Measurements from ENCODE around the gene SNX9.
"Not testable (repeated sequence)": the region's sequence is repeated elsewhere in the genome, so short reads cannot be mapped to it uniquely, and the experiment has no call there.

The SNX9 gene

DNA sequence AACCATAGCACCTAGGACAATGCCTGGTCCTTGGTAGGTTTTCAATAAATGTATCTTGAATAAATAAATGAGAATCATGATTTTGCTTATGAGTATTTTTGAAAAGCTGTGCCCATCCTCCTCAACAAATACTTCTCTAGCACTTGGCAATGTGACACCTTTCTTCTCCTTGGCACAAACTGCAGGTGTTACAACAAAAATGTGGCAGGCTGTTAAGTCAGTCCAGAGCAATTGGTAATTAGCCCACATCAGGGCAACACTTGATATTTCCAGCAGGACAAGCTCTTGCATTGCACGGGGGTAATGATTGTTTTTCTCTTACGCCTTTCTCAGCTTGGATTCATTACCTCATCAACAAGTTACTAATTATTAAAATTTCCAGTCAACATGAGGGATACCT, 31.6 kb upstream of the SNX9 start (continued):
- no peak for TF ChIP-seq ZNF585B (tag by site-specific recombination; IDR thresholded peaks at IDR 0.05)
- TF ChIP-seq, protein P1, sequence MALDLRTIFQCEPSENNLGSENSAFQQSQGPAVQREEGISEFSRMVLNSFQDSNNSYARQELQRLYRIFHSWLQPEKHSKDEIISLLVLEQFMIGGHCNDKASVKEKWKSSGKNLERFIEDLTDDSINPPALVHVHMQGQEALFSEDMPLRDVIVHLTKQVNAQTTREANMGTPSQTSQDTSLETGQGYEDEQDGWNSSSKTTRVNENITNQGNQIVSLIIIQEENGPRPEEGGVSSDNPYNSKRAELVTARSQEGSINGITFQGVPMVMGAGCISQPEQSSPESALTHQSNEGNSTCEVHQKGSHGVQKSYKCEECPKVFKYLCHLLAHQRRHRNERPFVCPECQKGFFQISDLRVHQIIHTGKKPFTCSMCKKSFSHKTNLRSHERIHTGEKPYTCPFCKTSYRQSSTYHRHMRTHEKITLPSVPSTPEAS (tag by site-specific recombination; IDR thresholded peaks at IDR 0.05), result no peak
- no peak for TF ChIP-seq KLF16 (tag by site-specific recombination; IDR thresholded peaks at IDR 0.05)
- TF ChIP-seq ZNF596 (tag by site-specific recombination; IDR thresholded peaks at IDR 0.05), result no peak
- TF ChIP-seq, protein P2, sequence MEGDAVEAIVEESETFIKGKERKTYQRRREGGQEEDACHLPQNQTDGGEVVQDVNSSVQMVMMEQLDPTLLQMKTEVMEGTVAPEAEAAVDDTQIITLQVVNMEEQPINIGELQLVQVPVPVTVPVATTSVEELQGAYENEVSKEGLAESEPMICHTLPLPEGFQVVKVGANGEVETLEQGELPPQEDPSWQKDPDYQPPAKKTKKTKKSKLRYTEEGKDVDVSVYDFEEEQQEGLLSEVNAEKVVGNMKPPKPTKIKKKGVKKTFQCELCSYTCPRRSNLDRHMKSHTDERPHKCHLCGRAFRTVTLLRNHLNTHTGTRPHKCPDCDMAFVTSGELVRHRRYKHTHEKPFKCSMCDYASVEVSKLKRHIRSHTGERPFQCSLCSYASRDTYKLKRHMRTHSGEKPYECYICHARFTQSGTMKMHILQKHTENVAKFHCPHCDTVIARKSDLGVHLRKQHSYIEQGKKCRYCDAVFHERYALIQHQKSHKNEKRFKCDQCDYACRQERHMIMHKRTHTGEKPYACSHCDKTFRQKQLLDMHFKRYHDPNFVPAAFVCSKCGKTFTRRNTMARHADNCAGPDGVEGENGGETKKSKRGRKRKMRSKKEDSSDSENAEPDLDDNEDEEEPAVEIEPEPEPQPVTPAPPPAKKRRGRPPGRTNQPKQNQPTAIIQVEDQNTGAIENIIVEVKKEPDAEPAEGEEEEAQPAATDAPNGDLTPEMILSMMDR (tag by site-specific recombination; IDR thresholded peaks at IDR 0.05), result no peak
- no peak for TF ChIP-seq KLF10 (tag by site-specific recombination; IDR thresholded peaks at IDR 0.05)
- no peak for TF ChIP-seq KLF7 (tag by site-specific recombination; IDR thresholded peaks at IDR 0.05; ENCODE audit: borderline replicate concordance)
- no peak for TF ChIP-seq ZNF23 (tag by site-specific recombination; IDR thresholded peaks at IDR 0.05; ENCODE audit: borderline replicate concordance)

DNA sequence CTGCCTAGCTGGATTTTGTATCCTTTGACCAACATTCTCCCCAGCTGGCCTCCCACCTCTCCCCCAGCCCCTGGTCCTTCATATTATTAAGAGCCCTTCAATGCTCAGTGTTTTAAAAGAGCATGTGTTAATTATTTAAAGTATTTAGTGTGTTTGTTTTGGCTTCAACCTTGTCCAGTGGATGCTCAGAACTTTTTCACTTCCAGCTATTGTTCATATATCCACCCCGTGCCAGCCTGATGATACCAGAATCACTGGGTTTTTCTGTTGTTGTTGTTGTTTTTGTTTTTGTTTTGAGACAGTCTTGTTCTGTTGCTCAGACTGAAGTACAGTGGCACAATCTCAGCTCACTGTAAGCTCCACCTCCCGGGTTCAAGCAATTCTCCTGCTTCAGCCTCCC, 30.4 kb upstream of the SNX9 start:
- CTCF ChIA-PET, result interaction anchor here (1.3 kb wide), 1 partner anchor 36 kb away, joined by 6 read pairs; no protein-coding TSS in a partner anchor
- H3K36me3 ChIP-seq (ENCODE audit: control insufficient read depth in 2 of 2, insufficient read depth in 1 of 2, low read length in 2 of 2), result no peaks in the 10 kb centered on the region
- no peak overlapping the region for H3K4me3 ChIP-seq (ENCODE audit: low read depth, low read length)
- no peak for TF ChIP-seq IKZF3 (tag by site-specific recombination; IDR thresholded peaks at IDR 0.05)
- TF ChIP-seq ZSCAN23 (tag by site-specific recombination; IDR thresholded peaks at IDR 0.05), result no peak
- no peak for TF ChIP-seq ZNF324 (tag by site-specific recombination; IDR thresholded peaks at IDR 0.05)
- no peak for TF ChIP-seq ZNF423 (tag by site-specific recombination; IDR thresholded peaks at IDR 0.05)
- POLR2A ChIA-PET, result no interaction called here
- no peaks in the 10 kb centered on the region for H3K9me3 ChIP-seq (ENCODE audit: control insufficient read depth, insufficient read depth, low read depth, low read length)
- no peak overlapping the region for H3K27ac ChIP-seq (ENCODE audit: extremely low read depth, low read depth, low read length)
- no peaks in the 10 kb centered on the region for H3K4me1 ChIP-seq (ENCODE audit: control insufficient read depth, insufficient read depth, low read length)

DNA sequence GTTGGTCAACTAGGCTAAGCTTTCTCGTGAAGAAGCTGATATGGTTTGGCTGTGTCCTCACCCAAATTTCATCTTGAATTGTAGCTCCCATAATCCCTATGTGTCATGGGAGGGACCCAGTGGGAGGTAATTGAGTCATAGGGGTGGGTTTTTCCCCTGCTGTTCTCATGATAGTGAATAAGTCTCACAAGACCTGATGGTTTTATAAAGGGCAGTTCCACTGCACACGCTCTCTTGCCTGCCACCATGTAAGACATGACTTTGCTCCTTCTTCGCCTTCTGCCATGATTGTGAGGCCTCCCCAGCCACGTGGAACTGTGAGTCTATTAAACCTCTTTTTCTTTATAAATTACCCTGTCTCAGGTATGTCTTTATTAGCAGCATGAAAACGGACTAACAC, 29.0 kb upstream of the SNX9 start:
- H3K4me3 ChIP-seq (ENCODE audit: low read depth, low read length); POLR2A ChIA-PET; H3K9me3 ChIP-seq (ENCODE audit: control insufficient read depth, insufficient read depth, low read depth, low read length); H3K36me3 ChIP-seq (ENCODE audit: control insufficient read depth in 2 of 2, insufficient read depth in 1 of 2, low read length in 2 of 2); H3K4me1 ChIP-seq (ENCODE audit: control insufficient read depth, insufficient read depth, low read length); H3K27ac ChIP-seq (ENCODE audit: extremely low read depth, low read depth, low read length): not testable (repeated sequence)
- CTCF ChIA-PET, result interaction anchor here (0.5 to 1.3 kb wide), 3 partner anchors 28 to 37 kb away, joined by 3 to 6 read pairs (median 4); no protein-coding TSS in a partner anchor

DNA sequence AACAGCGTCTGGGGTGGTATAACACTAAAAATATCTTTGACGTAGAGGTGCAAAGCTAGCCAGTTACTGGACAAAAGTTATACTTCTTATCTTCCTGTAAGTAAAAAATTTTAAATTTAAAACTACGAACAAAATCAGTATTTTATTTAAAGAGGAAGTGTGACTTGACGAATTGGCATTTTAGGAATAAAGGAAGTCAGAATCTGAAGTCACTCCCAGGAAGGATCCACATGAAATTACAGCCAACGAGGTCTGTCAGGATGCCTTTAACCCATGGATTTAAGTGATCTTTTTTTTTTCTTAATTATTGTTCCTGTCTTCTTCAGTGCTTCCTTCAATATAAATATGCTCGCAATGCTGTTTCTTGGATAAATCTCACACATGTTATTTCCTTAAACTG, 27.2 kb upstream of the SNX9 start:
- Histone ChIP-seq H3K4me3 (ENCODE audit: low read depth, low read length) (no peak overlapping the region), H3K36me3 (ENCODE audit: control insufficient read depth in 2 of 2, insufficient read depth in 1 of 2, low read length in 2 of 2) (no peaks in the 10 kb centered on the region), H3K27ac (ENCODE audit: extremely low read depth, low read depth, low read length) (no peak overlapping the region), H3K4me1 (ENCODE audit: control insufficient read depth, insufficient read depth, low read length) (no peaks in the 10 kb centered on the region), H3K9me3 (ENCODE audit: control insufficient read depth, insufficient read depth, low read depth, low read length) (no peaks in the 10 kb centered on the region)
- ChIA-PET CTCF (no interaction called here), POLR2A (interaction anchor here (0.6 kb wide), 1 partner anchor 77 kb away, joined by 3 read pairs; no protein-coding TSS in a partner anchor)
- no peak for TF ChIP-seq SCRT1 (tag by site-specific recombination; IDR thresholded peaks at IDR 0.05; ENCODE audit: borderline replicate concordance)
- no peak for TF ChIP-seq ZFP37 (tag by site-specific recombination; IDR thresholded peaks at IDR 0.05)
- no peak for TF ChIP-seq ZNF658 (tag by site-specific recombination; IDR thresholded peaks at IDR 0.05)
- no peak for TF ChIP-seq GFI1B (tag by site-specific recombination; IDR thresholded peaks at IDR 0.05)
- no peak for TF ChIP-seq ZNF23 (tag by site-specific recombination; IDR thresholded peaks at IDR 0.05; ENCODE audit: borderline replicate concordance)
- TF ChIP-seq, protein P3, sequence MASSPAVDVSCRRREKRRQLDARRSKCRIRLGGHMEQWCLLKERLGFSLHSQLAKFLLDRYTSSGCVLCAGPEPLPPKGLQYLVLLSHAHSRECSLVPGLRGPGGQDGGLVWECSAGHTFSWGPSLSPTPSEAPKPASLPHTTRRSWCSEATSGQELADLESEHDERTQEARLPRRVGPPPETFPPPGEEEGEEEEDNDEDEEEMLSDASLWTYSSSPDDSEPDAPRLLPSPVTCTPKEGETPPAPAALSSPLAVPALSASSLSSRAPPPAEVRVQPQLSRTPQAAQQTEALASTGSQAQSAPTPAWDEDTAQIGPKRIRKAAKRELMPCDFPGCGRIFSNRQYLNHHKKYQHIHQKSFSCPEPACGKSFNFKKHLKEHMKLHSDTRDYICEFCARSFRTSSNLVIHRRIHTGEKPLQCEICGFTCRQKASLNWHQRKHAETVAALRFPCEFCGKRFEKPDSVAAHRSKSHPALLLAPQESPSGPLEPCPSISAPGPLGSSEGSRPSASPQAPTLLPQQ (tag by site-specific recombination; IDR thresholded peaks at IDR 0.05), result no peak
- TF ChIP-seq, protein P4, sequence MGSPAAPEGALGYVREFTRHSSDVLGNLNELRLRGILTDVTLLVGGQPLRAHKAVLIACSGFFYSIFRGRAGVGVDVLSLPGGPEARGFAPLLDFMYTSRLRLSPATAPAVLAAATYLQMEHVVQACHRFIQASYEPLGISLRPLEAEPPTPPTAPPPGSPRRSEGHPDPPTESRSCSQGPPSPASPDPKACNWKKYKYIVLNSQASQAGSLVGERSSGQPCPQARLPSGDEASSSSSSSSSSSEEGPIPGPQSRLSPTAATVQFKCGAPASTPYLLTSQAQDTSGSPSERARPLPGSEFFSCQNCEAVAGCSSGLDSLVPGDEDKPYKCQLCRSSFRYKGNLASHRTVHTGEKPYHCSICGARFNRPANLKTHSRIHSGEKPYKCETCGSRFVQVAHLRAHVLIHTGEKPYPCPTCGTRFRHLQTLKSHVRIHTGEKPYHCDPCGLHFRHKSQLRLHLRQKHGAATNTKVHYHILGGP (tag by site-specific recombination; IDR thresholded peaks at IDR 0.05), result no peak
- no peak for TF ChIP-seq ZNF560 (tag by site-specific recombination; IDR thresholded peaks at IDR 0.05; ENCODE audit: borderline replicate concordance)
- no peak for TF ChIP-seq ZNF391 (tag by site-specific recombination; IDR thresholded peaks at IDR 0.05; ENCODE audit: borderline replicate concordance, low read depth)
- no peak for TF ChIP-seq ZNF555 (tag by site-specific recombination; conservative IDR thresholded peaks at IDR 0.05)
- TF ChIP-seq, protein P5, sequence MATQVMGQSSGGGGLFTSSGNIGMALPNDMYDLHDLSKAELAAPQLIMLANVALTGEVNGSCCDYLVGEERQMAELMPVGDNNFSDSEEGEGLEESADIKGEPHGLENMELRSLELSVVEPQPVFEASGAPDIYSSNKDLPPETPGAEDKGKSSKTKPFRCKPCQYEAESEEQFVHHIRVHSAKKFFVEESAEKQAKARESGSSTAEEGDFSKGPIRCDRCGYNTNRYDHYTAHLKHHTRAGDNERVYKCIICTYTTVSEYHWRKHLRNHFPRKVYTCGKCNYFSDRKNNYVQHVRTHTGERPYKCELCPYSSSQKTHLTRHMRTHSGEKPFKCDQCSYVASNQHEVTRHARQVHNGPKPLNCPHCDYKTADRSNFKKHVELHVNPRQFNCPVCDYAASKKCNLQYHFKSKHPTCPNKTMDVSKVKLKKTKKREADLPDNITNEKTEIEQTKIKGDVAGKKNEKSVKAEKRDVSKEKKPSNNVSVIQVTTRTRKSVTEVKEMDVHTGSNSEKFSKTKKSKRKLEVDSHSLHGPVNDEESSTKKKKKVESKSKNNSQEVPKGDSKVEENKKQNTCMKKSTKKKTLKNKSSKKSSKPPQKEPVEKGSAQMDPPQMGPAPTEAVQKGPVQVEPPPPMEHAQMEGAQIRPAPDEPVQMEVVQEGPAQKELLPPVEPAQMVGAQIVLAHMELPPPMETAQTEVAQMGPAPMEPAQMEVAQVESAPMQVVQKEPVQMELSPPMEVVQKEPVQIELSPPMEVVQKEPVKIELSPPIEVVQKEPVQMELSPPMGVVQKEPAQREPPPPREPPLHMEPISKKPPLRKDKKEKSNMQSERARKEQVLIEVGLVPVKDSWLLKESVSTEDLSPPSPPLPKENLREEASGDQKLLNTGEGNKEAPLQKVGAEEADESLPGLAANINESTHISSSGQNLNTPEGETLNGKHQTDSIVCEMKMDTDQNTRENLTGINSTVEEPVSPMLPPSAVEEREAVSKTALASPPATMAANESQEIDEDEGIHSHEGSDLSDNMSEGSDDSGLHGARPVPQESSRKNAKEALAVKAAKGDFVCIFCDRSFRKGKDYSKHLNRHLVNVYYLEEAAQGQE (tag by site-specific recombination; IDR thresholded peaks at IDR 0.05), result no peak

All from HEK293 (cell line).